ENCODE measurements around the gene CYP24A1.

- no peak for TF ChIP-seq CTCF (conservative IDR thresholded peaks at IDR 0.05; ENCODE audit: low read depth, low read length)
- no peak for TF ChIP-seq EZH2phosphoT487 (IDR thresholded peaks at IDR 0.05; ENCODE audit: borderline replicate concordance, low read length)
Measured at GRCh38 chr20:54218470-54218869, 44.7 kb upstream of the CYP24A1 start.

Data from PC-3 (cell line).